Activated T-helper 17 cell treated with anti-CD3 and anti-CD28 coated beads, Interleukin-2, amount 50 U/mL, for 72 hours (primary cell): ENCODE data around the gene DCT. TPM values are rescaled to one million over a fixed set of nuclear protein-coding genes. Genes with fewer than 3 reads are reported as not detected.
"Not testable (repeated sequence)": the region's sequence is repeated elsewhere in the genome, so short reads cannot be mapped to it uniquely, and the experiment has no call there.

ENCODE experiments used
- ATAC-seq: fragments of 150-1000 bp; cut with Tn5 transposase; replicated peaks from 2 replicates; pipeline ENCODE4 v1.10.0; 2021; ENCODE audit warnings: mild to moderate bottlenecking, moderate library complexity
- H3K27ac Mint-ChIP-seq: one replicate; pipeline ENCODE4 v1.8.0; 2022; ENCODE audit warnings: mixed read lengths
- H3K27me3 Mint-ChIP-seq: one replicate; pipeline ENCODE4 v1.8.0; 2022; ENCODE audit warnings: mixed read lengths
- H3K36me3 Mint-ChIP-seq: one replicate; pipeline ENCODE4 v1.8.0; 2022; ENCODE audit warnings: low read depth, mild to moderate bottlenecking, mixed read lengths
- H3K4me1 Mint-ChIP-seq: one replicate; pipeline ENCODE4 v1.8.0; 2022; ENCODE audit warnings: mixed read lengths
- H3K4me3 Mint-ChIP-seq: one replicate; pipeline ENCODE4 v1.8.0; 2022; ENCODE audit warnings: mild to moderate bottlenecking, mixed read lengths
- H3K9me3 Mint-ChIP-seq: one replicate; pipeline ENCODE4 v1.8.0; 2022; ENCODE audit warnings: mixed read lengths
- total RNA-seq, 2 donors: library from RNA; stranded (reverse); gene quantifications; one replicate each; pipeline ENCODE4 v1.2.3, GENCODE V29; 2022

Gene DCT
- under 1 TPM in 1 of 2 donors, not detected in 1; 0.29 TPM for total RNA-seq

DNA sequence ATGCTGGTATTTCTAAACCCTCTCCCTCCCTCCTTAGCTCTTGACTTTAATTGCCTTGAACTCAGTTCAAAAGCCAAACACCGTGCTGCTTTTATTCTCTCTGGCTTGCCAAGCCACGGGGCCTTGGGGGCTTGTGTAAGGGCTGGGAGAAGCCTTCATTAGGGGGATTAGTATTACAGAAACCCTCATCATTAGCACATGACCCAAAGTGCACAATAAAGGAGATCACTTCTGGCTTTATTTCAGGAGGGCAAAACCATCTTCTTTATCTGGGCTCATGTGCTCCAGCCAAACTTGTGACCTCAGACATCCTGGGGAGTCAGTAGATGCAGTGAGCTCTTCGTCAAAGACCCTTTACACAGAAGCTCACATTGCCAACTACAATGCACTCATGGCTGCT lies at the start of gene DCT:
TSS of gene DCT (minus strand) at position 67 of the 400 bp plus-strand sequence. CDS start 427 bp downstream, outside the sequence.
- Mint-ChIP-seq H3K27me3 (peaks cover 5% of the 10 kb centered on the region), H3K4me1 (no peaks in the 10 kb centered on the region), H3K27ac (no peak within 1 kb of the TSS), H3K36me3 (no peaks in the 10 kb centered on the region), H3K9me3 (peaks cover 3% of the 10 kb centered on the region), H3K4me3 (no peak within 1 kb of the TSS)
- ATAC-seq = no peak

DNA sequence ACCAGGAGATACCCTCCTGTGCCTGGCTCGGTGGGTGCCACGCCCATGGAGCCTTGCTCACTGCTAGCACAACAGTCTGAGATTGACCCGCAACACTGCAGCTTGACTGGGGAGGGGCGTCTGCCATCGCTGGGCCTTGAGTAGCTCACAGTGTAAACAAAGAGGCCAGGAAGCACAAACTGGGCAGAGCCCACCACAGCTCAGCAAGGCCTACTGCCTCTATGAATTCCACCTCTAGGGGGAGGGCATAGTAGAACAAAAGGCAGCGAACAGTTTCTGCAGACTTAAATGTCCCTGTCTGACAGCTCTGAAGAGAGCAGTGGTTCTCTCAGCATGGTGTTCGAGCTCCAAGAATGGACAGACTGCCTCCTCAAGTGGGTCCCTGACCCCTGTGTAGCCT lies 47.5 kb upstream of the DCT start:
- not testable (repeated sequence) for H3K4me1 Mint-ChIP-seq, H3K4me3 Mint-ChIP-seq, H3K27ac Mint-ChIP-seq, H3K36me3 Mint-ChIP-seq, ATAC-seq, H3K9me3 Mint-ChIP-seq, H3K27me3 Mint-ChIP-seq

DNA sequence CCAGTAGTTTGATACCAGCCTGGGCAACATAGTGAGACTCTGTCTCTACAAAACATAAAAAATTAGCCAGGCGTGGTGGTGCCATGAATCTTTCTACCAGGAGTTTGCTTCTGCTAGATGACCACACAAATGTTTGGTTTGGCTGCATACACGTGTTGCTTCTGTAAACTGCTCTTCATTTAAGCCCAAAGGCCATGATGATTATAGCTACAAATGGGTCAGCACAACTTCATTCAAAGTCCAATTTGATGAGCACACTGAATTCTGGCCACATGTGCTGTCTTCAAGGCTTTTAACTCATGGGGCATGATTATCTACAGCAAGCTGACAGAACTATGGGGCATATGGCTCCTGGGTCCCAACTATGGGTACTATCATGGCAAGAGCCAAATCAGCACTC lies 46.3 kb upstream of the DCT start:
- H3K27me3 Mint-ChIP-seq = peaks cover 9% of the 10 kb centered on the region
- H3K4me3 Mint-ChIP-seq = no peak overlapping the region
- H3K4me1 Mint-ChIP-seq = no peaks in the 10 kb centered on the region
- no peaks in the 10 kb centered on the region for H3K9me3 Mint-ChIP-seq
- H3K36me3 Mint-ChIP-seq = no peaks in the 10 kb centered on the region
- ATAC-seq = no peak
- H3K27ac Mint-ChIP-seq = no peak overlapping the region

DNA sequence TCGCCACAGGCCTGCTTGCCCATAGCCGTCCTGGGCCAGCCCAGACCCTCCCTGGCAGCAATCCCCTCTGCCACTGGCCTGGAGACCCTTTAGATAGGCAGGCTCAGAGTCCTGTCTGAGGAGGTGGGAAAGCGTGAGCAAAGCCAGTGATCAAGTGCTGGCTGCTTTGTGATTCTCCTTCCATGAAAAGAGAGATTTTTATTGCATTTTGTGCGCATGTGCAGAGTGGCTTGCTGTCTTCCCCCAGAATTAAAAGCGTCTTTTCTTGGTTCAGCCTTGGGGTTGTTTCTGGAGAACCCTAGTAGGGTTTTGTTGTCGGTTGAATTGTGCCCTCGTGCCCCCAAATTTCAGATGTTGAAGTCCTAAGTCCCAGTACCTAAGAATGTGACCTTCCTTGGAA lies 44.9 kb upstream of the DCT start:
- no peak overlapping the region for H3K4me3 Mint-ChIP-seq

DNA sequence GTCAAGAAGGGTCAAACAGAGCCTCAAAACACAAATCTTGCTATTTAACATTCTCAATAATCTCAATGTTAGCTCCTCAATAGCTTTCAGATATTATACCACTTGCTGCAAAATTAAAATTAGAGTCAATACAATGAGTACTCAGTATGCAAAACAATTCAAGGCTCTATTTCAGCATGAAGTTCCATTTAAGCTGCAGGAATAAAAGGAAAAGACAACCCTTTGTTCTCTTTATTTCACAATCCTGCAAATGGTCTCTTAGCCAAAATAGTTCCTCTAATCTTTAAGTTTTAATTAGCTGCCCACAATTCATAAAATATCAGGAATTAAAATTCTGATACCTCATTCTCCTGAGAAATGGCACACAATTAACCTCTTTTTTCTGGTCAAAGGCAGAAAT lies 40.5 kb upstream of the DCT start:
- Mint-ChIP-seq H3K4me3 (no peak overlapping the region), H3K27me3 (peaks cover 12% of the 10 kb centered on the region), H3K9me3 (peaks cover 4% of the 10 kb centered on the region), H3K36me3 (no peaks in the 10 kb centered on the region), H3K27ac (no peak overlapping the region), H3K4me1 (no peaks in the 10 kb centered on the region)
- ATAC-seq = no peak

More for the DNA sequence above, 44.9 kb upstream of the DCT start:
- Mint-ChIP-seq H3K36me3 (no peaks in the 10 kb centered on the region), H3K27me3 (peaks cover 8% of the 10 kb centered on the region), H3K27ac (no peak overlapping the region), H3K4me1 (no peaks in the 10 kb centered on the region), H3K9me3 (no peaks in the 10 kb centered on the region)
- ATAC-seq = no peak

DNA sequence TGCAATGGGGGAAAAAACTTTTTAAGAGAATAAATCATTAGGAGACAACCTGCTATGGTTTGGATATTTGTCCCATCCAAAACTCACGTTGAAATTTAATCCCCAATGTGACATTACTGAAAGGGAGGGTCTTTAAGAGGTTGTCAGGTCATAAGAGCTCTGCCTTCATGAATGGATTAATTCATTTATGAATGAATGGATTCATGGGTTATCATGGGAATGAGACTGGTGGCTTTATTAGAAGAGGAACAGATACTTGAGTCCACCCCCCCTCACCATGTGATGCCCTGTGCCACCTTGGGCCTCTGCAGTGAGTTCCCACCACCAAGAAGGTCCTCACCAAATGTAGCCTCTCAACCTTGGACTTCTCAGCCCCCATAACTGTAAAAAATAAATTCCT lies 37.0 kb upstream of the DCT start:
- Mint-ChIP-seq H3K4me1 (no peaks in the 10 kb centered on the region), H3K4me3 (no peak overlapping the region), H3K36me3 (no peaks in the 10 kb centered on the region), H3K27me3 (peaks cover 16% of the 10 kb centered on the region), H3K27ac (no peak overlapping the region), H3K9me3 (peaks cover 7% of the 10 kb centered on the region)
- no peak for ATAC-seq

DNA sequence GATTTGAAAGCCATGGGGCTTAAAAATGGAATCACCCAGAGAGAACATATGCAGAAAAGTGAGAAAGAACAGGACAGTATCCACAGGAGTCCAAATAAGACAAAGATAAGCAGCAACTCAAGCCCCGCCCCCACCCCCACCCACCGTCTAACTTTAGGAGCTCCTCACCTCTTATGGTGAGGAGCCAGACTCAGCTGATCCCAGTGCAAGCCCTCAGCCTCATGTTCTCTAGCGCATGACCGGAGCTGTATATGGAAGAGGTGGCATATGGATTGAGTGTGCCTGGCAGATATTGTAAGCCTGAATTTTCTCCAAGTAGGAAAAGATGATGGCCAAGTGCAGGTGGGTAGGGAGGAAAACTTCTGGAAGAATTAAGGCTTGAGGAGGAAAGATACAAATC lies 36.4 kb upstream of the DCT start:
- no peak overlapping the region for H3K27ac Mint-ChIP-seq
- H3K27me3 Mint-ChIP-seq = peaks cover 16% of the 10 kb centered on the region
- ATAC-seq = no peak
- H3K4me1 Mint-ChIP-seq = no peaks in the 10 kb centered on the region
- H3K36me3 Mint-ChIP-seq = no peaks in the 10 kb centered on the region
- H3K4me3 Mint-ChIP-seq = no peak overlapping the region
- peaks cover 7% of the 10 kb centered on the region for H3K9me3 Mint-ChIP-seq

DNA sequence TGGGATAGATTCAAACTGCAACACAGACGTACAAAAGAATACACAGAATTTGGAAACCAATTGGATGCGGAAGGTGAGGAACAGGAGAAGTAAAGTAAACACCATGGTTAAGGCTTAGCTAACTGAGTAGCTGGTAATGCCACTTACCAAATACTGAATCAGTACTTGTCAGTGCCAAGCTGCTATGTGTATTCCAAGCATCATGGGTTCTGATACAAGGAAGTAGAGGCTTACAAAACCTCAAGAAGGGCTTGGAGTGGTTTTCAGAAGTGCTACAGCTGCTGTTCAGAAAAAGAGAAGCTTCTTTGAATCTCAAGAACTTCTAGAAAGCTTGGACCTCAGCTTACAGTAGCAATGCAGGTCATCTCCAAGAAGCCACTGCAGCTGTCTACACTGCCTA lies 35.9 kb upstream of the DCT start:
- Mint-ChIP-seq H3K27ac (no peak overlapping the region), H3K4me1 (no peaks in the 10 kb centered on the region), H3K4me3 (no peak overlapping the region), H3K36me3 (no peaks in the 10 kb centered on the region), H3K9me3 (peaks cover 7% of the 10 kb centered on the region), H3K27me3 (peaks cover 20% of the 10 kb centered on the region)
- ATAC-seq = no peak

DNA sequence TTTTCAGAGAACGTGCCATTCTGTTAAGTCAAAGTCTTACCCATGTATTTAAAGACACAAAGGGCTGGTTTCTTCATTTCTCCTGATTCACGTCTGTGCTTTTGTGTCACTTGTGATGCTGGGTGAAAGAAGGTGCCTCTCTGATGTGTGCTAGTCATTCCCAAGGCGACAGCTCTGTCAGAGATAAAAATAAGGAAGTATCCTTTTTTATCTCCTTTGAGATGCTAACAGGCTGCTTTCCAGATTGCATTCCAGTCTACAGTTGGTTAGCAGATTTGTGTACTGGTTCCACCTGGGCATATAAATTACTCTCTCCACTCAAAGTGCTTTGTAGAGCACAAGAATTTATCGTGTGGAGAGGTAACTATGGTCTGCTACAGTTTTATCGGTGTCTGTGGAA lies 33.5 kb upstream of the DCT start:
- Mint-ChIP-seq H3K27ac (no peak overlapping the region), H3K4me1 (peaks cover 8% of the 10 kb centered on the region), H3K36me3 (no peaks in the 10 kb centered on the region), H3K9me3 (peaks cover 4% of the 10 kb centered on the region), H3K4me3 (no peak overlapping the region), H3K27me3 (peaks cover 31% of the 10 kb centered on the region)
- no peak for ATAC-seq

DNA sequence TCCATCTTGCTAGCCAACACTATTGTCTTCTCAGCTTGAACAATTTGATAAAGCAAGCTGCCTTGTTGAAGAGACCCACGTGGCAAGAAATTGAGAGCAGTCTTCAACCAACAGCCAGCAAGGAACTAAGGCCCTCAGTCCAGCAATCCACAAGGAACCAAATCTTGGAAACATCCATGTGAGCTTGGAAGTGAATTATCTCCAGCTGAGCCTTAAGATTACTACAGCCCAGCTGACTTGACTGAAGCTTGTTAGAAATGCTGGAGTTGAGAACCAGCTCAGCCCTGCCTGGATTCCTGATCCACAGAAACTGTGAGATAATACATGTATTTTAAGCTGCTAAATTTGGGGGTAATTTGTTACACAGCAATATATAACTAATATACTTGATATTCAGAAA lies 26.2 kb upstream of the DCT start:
- no peak for ATAC-seq
- Mint-ChIP-seq H3K4me1 (peaks cover 12% of the 10 kb centered on the region), H3K9me3 (no peaks in the 10 kb centered on the region), H3K27ac (no peak overlapping the region), H3K27me3 (peaks cover 13% of the 10 kb centered on the region), H3K4me3 (no peak overlapping the region), H3K36me3 (no peaks in the 10 kb centered on the region)

DNA sequence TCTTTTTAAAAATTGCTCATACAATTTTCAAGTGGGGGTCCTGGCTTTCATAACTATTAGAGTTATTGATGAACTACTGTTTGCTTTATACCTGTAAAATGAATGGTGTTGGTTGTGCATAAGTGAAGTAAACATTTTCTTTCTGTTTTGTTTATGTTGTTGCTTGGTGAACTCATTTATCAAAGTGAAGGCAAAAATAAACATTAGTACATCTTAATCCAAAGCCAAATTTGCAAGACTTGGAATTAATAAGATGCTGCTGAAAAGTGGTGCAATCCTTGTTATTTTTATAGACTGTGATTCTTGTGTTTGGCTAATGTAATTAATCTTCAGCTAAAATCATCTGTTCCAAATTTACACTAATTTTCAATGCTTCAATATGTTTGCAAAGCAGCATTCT lies 24.4 kb upstream of the DCT start:
- Mint-ChIP-seq H3K27ac (no peak overlapping the region), H3K27me3 (peaks cover 7% of the 10 kb centered on the region), H3K9me3 (no peaks in the 10 kb centered on the region), H3K4me3 (no peak overlapping the region), H3K4me1 (peaks cover 12% of the 10 kb centered on the region), H3K36me3 (no peaks in the 10 kb centered on the region)
- no peak for ATAC-seq

DNA sequence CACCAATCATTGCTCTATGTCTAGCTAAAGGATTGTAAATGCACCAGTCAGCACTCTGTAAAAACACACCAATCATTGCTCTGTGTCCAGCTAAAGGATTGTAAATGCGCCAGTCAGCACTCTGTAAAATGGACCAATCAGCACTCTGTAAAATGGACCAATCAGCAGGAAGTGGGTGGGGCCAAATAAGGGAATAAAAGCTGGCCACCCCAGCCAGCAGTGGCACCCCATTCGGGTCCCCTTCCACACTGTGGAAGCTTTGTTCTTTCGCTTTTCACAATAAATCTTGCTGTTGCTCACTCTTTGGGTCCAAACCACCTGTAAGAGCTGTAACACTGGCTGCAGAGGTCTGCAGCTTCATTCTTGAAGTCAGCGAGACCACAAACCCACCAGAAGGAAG lies 19.3 kb upstream of the DCT start:
- not testable (repeated sequence) for H3K27me3 Mint-ChIP-seq, H3K27ac Mint-ChIP-seq, ATAC-seq, H3K9me3 Mint-ChIP-seq, H3K36me3 Mint-ChIP-seq, H3K4me3 Mint-ChIP-seq, H3K4me1 Mint-ChIP-seq

DNA sequence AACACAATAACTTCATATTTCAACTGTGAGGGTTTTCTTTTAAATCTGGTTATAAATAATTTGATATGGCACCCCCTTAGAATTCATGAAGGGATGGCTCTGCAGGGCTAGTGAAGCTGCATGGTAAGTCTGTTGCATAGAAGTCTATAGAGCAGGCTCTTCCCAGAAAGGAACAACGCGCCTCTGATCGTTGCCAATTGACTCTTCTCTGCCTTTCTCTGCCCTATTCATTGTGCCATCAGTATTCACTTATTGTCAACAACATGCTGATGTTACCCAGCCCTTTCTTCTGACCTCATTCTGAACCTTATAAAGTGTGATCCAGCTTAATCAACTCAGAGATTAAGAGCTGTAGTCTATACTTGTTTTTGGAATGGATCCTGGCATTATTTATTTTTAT lies 16.3 kb upstream of the DCT start:
- Mint-ChIP-seq H3K4me1 (no peaks in the 10 kb centered on the region), H3K27ac (no peak overlapping the region), H3K36me3 (no peaks in the 10 kb centered on the region), H3K9me3 (no peaks in the 10 kb centered on the region), H3K27me3 (no peaks in the 10 kb centered on the region), H3K4me3 (no peak overlapping the region)
- ATAC-seq = no peak

DNA sequence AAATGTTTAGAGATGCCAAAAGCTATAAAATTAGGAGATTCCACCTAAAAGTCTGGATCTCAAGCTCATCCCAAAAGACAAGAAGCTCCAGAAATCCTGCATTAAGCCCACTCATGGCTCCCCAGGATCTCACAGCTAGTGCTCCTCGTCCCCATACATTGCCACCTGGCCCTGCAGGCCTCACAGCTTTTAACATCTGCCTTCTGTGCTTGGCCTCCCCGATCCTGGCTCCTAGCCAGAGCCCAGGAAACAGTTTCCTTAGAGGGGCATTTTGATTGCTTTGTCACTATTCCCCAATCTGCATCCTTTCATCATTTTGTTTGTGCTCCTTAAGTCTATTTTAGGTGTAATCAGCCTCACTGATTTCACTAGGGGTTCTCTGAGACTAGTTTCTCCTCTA lies 14.5 kb upstream of the DCT start:
- Mint-ChIP-seq H3K4me1 (no peaks in the 10 kb centered on the region), H3K36me3 (no peaks in the 10 kb centered on the region), H3K27ac (no peak overlapping the region), H3K9me3 (no peaks in the 10 kb centered on the region), H3K27me3 (no peaks in the 10 kb centered on the region), H3K4me3 (no peak overlapping the region)
- no peak for ATAC-seq

DNA sequence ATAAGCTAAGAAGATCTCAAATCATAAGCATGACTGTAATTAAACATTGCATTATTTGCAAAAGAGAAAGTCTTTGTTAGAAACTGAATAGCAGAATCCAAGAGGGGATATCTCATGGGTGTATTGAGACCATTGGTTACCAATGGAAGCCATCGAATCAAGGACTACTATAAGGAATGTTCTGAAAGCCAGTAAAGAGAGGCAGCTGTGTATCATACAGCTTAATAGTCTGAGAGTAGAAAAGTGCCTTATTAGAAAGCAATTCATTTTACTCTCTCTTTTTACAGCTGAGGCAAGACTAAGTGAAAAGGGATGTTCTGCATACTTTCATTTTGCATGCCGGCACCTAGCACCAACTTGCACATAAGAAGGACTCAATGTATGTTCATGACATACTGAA lies 7.6 kb upstream of the DCT start:
- Mint-ChIP-seq H3K27ac (no peak overlapping the region), H3K4me3 (no peak overlapping the region), H3K9me3 (no peaks in the 10 kb centered on the region), H3K36me3 (no peaks in the 10 kb centered on the region), H3K4me1 (no peaks in the 10 kb centered on the region), H3K27me3 (peaks cover 12% of the 10 kb centered on the region)
- no peak for ATAC-seq

DNA sequence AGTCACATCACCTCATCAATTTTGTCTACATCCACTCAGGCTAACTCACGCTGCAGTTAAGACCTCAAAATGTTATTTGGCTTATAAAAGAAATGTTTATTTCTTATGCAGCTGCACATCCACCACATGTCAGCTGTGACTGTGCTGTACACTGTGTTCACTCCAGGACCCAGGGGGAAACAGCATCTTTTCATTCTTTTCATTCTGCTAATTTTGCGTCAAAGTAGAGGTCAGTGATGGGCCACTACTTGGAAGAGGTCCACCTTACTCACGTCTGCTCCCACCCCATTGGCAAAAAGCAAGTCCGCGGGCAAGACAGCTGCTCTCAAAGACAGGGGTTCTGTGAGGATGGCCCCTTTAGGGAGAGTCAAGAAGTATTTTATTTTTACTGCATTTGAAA lies 4.5 kb upstream of the DCT start:
- H3K27ac Mint-ChIP-seq = no peak overlapping the region
- H3K27me3 Mint-ChIP-seq = peaks cover 14% of the 10 kb centered on the region
- H3K9me3 Mint-ChIP-seq = no peaks in the 10 kb centered on the region
- H3K4me3 Mint-ChIP-seq = no peak overlapping the region
- H3K36me3 Mint-ChIP-seq = no peaks in the 10 kb centered on the region
- ATAC-seq = no peak
- H3K4me1 Mint-ChIP-seq = no peaks in the 10 kb centered on the region
